ENCODE measurements around the gene RPL12. TPM values are rescaled to one million over a fixed set of nuclear protein-coding genes. Genes with fewer than 3 reads are reported as not detected.
A peak's percentile ranks its signal among the peaks of the same experiment; 100 is the strongest.

RPL12 gene
- total and polyA plus RNA-seq, 9 of the 15 experiments (the other 6 are each of a cell fraction or from before 2014, with no cell fraction given), result 1,614 to 4,558 (median 2,531) TPM

GRCh38 chr9:127444921-127445850 lies 6.0 kb downstream of the RPL12 start (continued):
- TF ChIP-seq IRF2 (CRISPR knock-in tag; IDR thresholded peaks at IDR 0.05), result no peak
- no peak for TF ChIP-seq TSC22D4 (tag; IDR thresholded peaks at IDR 0.05)
- peak; percentile 22 for TF ChIP-seq RBM39 (optimal IDR thresholded peaks at IDR 0.05; ENCODE audit: low read depth, low read length)
- no peak for TF ChIP-seq NFXL1 (CRISPR knock-in tag; IDR thresholded peaks at IDR 0.05)
- TF ChIP-seq MEIS2 (IDR thresholded peaks at IDR 0.05; ENCODE audit: partially characterized antibody), result no peak
- no peak for TF ChIP-seq ZNF668 (CRISPR knock-in tag; IDR thresholded peaks at IDR 0.05)
- TF ChIP-seq ELF1 (tag; IDR thresholded peaks at IDR 0.05), result no peak
- TF ChIP-seq ZNF644 (tag; IDR thresholded peaks at IDR 0.05; ENCODE audit: low read depth), result no peak
- TF ChIP-seq DDX20 (tag; IDR thresholded peaks at IDR 0.05; ENCODE audit: low read depth), result no peak
- no peak for TF ChIP-seq CREBBP (IDR thresholded peaks at IDR 0.05; ENCODE audit: low read depth, low read length)
- no peak for TF ChIP-seq ZNF133 (CRISPR knock-in tag; IDR thresholded peaks at IDR 0.05)
- TF ChIP-seq NCOA1 (IDR thresholded peaks at IDR 0.05; ENCODE audit: low read depth), result no peak
- TF ChIP-seq MECOM (CRISPR knock-in tag; IDR thresholded peaks at IDR 0.05), result no peak
- TF ChIP-seq KAT7 (CRISPR knock-in tag; IDR thresholded peaks at IDR 0.05; ENCODE audit: borderline replicate concordance), result no peak
- no peak for TF ChIP-seq ELF2 (CRISPR knock-in tag; IDR thresholded peaks at IDR 0.05)
- TF ChIP-seq HNRNPLL (IDR thresholded peaks at IDR 0.05; ENCODE audit: low read depth, low read length, poor library complexity, severe bottlenecking), result no peak
- TF ChIP-seq SRSF3 (IDR thresholded peaks at IDR 0.05; ENCODE audit: insufficient read depth, low read length), result no peak
- 0 out of 2 replicates have a peak, but pooled peaks have one; percentile 0 for TF ChIP-seq ZKSCAN1 (IDR thresholded peaks at IDR 0.05; ENCODE audit: low read depth, low read length)
- peak; percentile 81 for TF ChIP-seq ZNF75A (CRISPR knock-in tag; IDR thresholded peaks at IDR 0.05)

Measured in K562 (cell line).